ENCODE results near the gene SLC24A4.

The SLC24A4 gene

GRCh38 chr14:92473261-92473968 lies 150.4 kb downstream of the SLC24A4 start:
- no peak for DNase-seq

- DNase-seq: no peak
These were observed 151.1 kb downstream of the SLC24A4 start for GRCh38 chr14:92473969-92474535.

DNA sequence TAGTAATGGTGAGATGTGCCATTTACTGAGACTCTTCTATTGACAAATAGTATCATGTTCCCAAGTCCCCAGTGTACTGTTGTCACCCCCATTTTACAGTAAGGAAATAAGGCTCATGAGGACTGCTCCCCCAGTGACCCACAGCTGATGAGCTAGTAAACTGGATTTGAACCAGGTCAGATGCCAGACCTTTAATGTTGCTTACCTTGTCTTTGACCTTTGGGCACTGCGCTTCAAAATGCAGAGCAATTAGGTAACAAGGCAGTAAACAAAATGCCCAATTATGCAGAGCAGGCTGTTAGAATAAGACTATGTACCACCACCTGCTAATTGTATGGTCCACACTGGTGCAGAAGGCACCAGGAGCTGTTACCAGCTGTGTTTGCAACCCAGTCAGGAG lies 152.1 kb downstream of the SLC24A4 start:
- no peak for DNase-seq

- no peak for DNase-seq
These were observed 152.7 kb downstream of the SLC24A4 start for GRCh38 chr14:92475451-92476187.

DNA sequence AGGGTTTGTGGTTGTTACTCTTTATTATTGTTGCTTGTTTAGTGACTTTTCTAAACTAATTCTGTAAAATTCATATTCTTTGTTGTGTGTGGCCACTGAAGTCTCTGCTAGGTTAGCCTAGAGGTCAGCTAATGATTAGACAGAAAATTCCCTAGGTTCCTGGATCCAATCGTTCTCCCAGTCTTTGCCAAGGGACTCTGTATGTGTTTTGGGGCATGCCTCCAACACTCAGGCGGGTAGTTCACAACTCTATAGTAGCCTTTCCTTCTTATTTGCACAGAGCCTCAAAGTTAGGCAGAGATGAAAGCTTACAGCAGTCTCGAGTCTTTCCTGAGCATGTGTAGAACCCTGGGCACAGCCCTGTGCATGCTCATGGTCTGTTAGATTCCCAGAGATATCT lies 157.9 kb downstream of the SLC24A4 start:
- no peak for DNase-seq

GRCh38 chr14:92481386-92481785 lies 158.4 kb downstream of the SLC24A4 start:
- DNase-seq: no peak

DNA sequence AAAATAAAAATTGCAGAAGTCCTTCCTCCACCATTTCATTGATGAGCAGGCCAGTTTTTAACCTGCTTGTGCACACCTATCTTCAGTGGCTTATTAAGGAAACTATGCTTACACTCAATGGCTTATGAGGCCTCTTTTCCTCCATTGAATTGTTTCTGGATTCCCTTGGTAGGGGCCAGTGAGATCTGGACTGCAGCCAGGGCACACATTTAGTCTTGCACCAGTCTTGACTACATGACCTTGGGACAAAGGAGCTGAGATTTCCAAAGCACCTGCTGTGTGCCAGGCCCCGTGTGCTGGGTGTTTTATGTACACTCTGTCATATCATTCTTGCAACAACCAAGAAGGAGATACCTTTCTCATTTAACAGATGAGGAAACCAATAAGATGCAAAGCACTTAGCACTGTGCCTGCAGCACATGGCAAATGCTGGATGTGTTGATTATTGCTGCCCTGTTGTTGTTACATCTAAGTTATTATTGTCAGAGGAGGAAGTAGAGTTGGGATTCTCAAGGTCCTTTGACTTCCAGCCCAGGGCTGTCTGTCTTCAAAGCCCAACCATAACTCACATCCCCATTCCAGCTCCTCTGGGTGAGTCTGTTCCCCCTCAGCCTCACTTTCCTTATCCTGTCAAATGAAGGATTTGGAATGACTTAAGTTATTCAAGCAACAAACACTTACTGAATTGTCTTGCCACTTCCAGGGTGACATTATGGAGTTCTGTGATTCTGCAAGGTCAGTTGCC lies 159.0 kb downstream of the SLC24A4 start:
- no peak for DNase-seq

- DNase-seq: no peak
These were observed 159.8 kb downstream of the SLC24A4 start for GRCh38 chr14:92482621-92483319.

DNA sequence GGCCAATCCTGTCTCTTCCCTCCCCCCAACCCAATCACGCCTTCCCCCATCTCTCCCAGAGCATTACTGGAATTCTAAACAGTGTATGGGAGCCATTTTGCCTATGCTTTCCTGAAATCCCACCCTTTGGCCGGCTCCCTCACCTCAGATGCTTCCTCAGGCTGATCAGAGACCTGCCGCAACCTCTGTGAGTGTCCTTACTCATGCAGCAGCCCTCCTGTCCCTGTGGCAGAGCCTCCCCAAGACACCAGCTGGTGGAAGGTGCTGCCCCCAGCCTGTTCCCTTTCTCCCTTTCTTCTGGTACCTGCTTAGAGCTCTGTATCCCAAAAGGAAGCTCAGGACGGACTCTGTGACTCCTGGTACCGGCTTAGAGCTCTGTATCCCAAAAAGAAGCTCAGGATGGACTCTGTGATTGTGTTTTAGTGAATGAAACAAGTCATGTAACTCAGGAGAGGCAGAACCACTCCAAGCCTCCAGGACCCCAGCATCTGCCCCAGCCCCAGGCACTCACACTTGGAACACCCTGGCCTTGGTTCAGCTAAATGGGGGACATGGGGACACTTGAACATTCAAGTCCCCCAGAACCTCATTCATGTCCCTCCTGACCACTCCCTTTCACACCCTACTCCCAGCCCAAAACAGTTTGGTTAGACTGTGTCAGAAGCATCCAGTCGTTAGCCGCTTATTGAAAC lies 161.3 kb downstream of the SLC24A4 start:
- no peak for DNase-seq

GRCh38 chr14:92486881-92487280 lies 163.9 kb downstream of the SLC24A4 start:
- no peak for DNase-seq

GRCh38 chr14:92487513-92488133 lies 164.7 kb downstream of the SLC24A4 start:
- DNase-seq: no peak

DNA sequence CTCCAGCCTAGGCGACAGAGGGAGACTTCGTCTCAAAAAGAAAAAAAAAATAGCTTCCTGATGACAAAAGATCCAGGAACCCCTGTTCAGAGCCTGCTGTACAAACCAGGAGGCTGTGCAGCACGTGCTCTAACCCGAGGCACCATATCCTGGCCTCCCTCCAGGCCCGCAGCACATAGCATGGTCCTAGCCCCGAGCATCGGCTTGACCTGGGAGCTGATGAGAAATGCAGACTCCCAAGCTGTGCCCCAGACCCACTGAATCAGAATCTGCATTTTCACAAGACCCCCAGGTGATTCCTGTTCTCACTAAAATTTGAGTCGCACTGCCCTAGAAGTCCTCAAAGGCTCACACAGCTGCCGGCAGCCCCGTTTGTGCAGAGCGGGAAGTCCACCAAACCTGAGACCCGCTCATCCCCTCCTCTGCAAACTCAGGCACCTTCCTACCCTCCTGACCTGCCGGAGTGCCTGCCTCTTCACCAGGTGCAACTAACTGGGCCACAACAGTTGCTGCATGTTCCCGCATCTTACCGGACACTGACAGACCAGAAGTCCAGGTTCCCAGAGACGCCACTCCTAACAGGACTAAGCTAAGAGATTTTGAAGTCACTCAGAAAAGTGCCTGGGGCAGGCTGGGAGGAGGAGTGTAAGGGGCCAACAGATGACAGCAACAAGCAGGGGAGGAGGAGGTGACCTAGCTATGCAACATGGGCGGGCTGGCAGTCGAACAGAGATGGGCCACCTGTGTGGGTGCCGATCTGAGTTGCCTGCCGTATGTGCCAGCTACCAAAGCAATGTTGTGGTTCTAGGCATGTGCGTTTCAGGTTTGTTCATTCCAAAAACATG lies 166.7 kb downstream of the SLC24A4 start:
- DNase-seq: no peak

- DNase-seq: peak in 16 of 51 donors; percentile 15 to 60 (median 32)
These were observed 167.4 kb downstream of the SLC24A4 start for GRCh38 chr14:92490239-92490959.

DNA sequence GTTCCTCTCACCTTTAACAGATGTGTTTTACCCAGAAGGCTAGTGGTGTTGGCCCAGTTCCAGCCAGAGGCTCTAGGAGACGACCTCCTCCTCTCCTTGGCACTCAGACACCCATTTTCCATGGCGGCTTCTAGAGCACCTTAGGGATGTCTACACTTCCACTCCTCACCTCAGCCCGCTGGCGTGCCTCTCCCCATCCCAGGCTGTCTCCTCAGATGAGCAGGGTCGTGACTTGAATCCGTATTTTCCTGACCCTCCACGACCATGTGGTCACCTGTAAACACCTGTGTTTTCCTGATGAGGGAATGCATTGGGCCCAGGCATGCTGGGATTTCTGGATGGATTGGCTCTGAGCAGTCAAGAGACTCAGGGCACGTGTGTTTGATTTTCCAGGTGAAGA lies 168.8 kb downstream of the SLC24A4 start:
- DNase-seq: no peak

GRCh38 chr14:92492258-92492657 lies 169.3 kb downstream of the SLC24A4 start:
- no peak for DNase-seq

DNA sequence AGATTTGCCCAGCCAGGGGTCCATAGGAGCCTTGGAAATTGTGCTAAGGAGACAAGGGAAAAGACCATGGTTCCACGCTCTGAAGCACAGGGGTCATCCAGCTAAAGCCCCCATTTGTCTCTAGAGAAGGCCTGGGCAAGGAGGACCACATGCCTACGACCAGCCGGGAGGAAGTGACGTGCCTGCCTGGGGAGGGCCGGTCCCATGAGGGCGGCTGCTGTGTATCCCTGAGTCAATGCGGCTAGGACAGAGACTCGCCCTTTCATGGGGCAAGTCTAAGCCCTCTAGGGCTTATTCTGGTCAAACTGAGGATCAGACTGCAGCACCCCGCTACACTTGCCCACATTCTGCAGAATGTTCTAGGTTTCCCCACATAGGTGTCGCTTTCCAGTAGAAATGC lies 170.1 kb downstream of the SLC24A4 start:
- DNase-seq: no peak

DNA sequence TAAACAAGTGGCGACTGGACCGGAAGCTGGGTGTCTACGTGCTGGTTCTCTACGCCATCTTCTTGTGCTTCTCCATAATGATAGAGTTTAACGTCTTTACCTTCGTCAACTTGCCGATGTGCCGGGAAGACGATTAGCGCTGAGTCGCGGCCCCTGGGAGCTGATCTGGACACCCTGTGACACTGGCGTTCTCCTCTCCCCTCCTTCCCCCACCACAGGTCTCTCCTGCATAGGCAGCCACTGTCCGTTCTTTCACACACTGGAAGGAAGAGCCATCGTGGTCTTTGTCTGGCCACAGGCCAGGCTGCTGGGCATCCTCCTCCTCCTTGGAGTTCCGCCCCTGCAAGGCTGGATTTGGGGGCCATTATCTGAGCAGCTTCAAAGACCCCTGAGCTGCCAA lies 170.5 kb downstream of the SLC24A4 start:
- DNase-seq: no peak

DNA sequence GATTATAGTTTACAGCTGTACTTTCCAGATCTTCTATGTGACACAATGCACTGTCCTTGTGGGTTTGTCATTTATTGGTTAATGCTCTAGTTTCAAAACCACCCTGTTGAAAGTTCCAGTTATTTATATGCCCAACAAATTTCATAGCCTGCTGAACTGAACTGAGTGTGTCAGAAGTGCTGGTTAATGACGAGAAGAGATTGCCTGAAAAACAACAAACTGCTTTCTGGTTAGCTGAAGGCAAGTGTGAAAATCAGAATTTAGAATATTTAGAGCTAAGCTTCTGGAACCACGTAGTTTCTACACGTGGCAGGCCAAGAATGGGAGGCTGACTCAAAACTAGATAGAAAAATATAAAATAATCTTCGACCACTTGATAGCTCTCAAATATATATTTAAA lies 171.5 kb downstream of the SLC24A4 start:
- DNase-seq: no peak

GRCh38 chr14:92495027-92495426 lies 172.1 kb downstream of the SLC24A4 start:
- DNase-seq: no peak

All from hypothalamus (tissue), 51 donors.